Lower leg skin (tissue), 3 donors: Measurements from ENCODE around the gene DPEP2.

Experiments
- POLR2A ChIP-seq, 2 donors: fragments of 450-650 bp; IDR thresholded peaks; one replicate each; pipeline ENCODE4 v1.6.1; 2016 to 2017; ENCODE audit warnings: antibody characterized with exemption in 2 of 2, mild to moderate bottlenecking in 1 of 2, moderate library complexity in 1 of 2
- TF ChIP-seq, protein P1 (sequence below), 3 donors: fragments of 450-650 bp; IDR thresholded peaks; one replicate each; pipeline ENCODE4 v1.5.1; 2016; ENCODE audit warnings: antibody characterized with exemption in 3 of 3, mild to moderate bottlenecking in 3 of 3, moderate library complexity in 2 of 3

DNA sequence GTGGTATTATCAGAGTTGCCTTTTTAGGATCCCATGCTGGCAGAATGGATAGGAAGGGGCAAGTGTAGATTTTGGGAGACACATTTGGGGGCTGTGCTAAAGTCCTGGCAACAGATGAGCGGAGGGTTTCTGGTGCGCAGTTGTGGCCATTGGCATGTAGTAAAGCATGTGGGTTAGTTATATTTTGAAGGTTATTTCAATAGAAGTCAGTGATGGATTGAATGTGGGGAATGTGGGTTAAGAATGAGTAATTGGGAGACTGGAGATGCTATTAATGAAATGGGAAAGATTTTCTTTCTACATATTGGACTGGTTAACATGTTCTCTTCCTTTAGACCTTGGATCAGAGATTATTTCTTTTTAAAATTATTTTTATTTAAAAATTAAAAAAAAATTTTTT, 33.8 kb upstream of the DPEP2 start:
- TF ChIP-seq, protein P1, sequence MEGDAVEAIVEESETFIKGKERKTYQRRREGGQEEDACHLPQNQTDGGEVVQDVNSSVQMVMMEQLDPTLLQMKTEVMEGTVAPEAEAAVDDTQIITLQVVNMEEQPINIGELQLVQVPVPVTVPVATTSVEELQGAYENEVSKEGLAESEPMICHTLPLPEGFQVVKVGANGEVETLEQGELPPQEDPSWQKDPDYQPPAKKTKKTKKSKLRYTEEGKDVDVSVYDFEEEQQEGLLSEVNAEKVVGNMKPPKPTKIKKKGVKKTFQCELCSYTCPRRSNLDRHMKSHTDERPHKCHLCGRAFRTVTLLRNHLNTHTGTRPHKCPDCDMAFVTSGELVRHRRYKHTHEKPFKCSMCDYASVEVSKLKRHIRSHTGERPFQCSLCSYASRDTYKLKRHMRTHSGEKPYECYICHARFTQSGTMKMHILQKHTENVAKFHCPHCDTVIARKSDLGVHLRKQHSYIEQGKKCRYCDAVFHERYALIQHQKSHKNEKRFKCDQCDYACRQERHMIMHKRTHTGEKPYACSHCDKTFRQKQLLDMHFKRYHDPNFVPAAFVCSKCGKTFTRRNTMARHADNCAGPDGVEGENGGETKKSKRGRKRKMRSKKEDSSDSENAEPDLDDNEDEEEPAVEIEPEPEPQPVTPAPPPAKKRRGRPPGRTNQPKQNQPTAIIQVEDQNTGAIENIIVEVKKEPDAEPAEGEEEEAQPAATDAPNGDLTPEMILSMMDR (IDR thresholded peaks at IDR 0.05) = no peak
- no peak for TF ChIP-seq POLR2A (IDR thresholded peaks at IDR 0.05)
